Cerebellar cortex (tissue), 1 donor: ENCODE data around the gene CRYBA4.
"Not testable (repeated sequence)": the region's sequence is repeated elsewhere in the genome, so short reads cannot be mapped to it uniquely, and the experiment has no call there.

Experiments
- DNase-seq: peaks from one replicate; pipeline ENCODE4 v3.0.0-alpha.2; 2015; ENCODE audit warnings: low spot score

Gene CRYBA4

DNA sequence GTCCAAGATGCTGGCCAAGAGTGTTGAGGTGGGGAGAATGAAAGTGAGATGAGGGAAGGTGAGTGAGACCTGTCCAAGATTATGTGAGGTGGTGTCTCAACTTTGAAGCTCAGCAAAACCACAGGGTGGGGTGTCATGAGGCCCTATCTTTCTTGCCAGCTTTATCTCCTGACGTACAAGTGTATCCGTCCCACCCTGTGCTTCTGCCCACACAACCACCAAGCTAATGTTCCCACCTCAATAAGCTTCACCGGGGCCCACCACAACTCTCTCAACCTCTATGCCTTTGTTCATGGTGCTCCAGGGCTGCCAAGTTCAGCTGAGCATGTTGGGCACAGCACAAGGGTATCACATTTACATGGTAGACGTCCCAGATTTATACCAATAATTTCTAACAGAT is 24.7 kb upstream of the CRYBA4 start:
- no peak for DNase-seq

DNA sequence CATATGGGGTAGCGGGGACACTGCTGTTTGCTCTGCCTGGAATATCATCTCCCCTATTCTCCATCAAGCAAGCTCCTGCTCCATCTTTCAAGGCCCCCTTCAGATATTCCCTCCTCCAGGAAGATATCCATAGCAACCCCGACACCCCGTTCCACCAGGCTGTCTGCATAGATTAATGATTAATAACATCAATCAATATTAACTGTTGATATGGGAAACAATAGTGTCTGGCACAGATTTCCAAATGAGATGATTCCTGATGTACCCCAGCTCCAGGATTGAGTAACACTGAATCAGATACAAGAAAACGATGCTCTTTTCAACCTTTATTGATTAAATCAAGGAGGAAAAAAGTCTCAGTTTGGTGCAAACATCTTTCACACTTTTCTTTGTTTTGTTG is 24.3 kb upstream of the CRYBA4 start:
- no peak for DNase-seq

DNA sequence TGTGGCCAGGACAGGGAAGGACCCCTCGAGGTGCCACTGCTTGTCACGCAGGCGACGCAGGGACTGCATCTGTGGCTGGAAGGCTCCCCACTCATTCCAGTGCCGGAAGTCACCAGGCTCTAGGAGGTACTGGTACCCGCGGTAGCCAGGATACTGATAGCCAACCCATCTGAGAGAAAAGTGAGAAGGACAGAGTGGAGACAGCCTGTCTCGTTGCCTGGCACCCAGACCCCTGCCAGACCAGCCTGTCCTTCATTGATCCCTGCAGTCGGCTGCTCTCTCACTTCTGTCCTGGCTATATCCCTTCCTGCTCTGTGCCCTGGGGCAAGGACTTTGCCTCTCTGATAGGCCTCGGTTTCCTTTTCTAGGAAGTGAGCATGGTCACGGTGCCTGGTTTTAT is 22.3 kb upstream of the CRYBA4 start:
- no peak for DNase-seq

DNA sequence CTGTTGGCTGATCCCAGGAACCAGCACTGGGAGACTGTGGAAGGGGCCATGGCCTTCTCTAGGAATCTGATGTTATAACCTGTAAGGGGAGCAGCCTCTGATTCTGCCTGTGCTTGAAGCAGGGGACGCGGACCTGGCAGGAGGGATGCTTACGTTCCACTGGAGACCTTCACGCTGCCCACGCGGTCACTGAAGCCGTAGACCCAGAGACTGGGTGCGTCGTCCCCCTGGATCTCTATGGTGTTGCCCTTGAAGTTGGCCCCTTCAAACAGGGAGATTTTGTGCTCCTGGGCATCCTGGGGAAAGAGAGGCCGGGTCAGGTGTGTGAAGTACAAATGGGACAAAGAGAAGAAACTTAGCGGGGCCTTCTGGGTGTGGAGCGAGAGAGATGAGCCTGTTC is 20.0 kb upstream of the CRYBA4 start:
- no peak for DNase-seq

DNA sequence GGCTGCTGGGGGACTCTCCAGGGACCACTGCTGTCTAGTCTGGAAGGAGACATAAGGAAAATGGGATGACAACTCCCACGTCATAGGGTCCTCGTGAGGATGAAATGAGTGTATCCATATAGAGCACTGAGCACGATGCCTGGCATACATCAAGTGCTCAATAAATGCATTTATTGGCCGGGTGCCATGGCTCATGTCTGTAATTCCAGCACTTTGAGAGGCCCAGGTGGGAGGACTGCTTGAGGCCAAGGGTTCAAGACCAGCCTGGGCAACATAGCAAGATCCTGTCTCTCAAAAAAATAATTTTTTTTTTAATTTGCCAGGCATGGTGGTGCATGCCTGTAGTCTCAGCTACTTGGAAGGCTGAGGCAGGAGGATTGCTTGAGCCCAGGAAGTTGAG is 19.6 kb upstream of the CRYBA4 start:
- no peak for DNase-seq

DNA sequence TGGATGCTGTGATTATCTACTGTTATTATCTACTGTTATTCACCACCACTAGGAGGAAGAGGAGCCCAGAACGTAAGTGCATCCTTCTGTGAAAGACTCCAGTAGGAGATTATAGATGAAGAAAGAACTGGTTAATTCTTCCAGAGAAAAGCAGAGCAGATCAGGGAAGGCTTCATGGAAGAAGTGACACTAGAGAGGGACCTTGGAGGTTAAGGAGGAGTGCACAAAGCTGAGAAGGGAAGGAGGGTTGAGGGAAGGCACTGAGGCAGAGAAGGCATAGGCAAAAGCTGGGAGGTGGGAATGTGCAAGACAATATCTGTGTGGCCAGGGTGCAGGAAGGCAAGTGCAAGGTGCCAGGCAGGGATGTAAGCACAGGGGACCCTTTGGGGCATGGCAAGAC is 17.4 kb upstream of the CRYBA4 start:
- no peak for DNase-seq

DNA sequence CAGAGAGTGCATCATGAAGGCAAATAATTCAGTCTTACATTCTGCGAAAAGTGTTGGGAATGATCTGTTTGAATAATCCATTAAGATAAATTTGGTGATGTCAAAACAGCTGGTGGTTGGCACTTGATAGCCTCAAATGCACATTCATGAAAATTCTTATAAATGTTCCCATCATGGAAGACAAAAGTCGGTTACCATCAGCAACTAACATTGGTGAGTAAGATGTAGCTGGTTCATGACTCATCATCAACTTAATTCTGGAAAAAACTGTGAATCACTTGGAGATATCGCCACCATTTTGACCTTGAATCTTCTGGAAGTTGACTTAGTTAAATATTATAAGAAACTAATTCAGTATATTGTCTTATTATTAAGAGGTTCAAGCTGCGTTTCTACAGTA is 15.2 kb upstream of the CRYBA4 start:
- no peak for DNase-seq

DNA sequence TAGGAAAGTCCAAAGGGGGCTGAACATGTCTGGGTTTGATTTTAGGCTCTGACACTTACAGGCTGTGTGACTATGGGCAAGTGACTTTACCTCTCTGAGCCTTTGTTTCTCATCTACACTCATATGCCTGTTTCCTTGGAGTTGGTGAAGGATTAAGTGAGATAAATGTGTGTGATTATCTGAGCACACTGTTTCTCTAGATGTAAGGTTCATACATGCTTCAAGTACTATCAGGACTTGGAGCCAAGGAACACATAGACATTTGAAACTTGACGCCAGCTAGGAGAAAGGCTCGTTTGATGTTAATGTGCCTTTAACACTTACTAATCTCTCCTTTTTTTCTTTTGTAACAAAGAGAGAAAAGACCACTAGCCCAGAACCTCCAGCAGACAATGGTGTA is 13.6 kb upstream of the CRYBA4 start:
- DNase-seq, result no peak

DNA sequence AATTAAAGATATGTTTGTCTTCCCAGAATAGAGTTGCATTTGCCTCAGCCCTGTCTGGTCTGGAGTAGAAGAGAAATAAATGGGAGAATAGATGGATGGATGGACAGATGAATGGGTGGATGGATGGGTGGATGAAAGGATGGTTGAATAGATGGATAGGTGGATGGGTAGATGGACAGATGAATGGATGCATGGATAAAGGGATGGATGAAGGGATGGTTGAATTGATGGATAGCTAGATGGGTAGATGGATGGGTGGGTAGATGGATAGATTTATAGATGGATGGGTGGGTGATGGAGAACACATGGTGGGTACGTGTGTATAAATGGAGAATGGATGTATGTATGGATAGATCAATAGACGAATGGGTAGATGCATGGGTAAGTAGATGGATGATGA is 12.5 kb upstream of the CRYBA4 start:
- DNase-seq, result no peak

DNA sequence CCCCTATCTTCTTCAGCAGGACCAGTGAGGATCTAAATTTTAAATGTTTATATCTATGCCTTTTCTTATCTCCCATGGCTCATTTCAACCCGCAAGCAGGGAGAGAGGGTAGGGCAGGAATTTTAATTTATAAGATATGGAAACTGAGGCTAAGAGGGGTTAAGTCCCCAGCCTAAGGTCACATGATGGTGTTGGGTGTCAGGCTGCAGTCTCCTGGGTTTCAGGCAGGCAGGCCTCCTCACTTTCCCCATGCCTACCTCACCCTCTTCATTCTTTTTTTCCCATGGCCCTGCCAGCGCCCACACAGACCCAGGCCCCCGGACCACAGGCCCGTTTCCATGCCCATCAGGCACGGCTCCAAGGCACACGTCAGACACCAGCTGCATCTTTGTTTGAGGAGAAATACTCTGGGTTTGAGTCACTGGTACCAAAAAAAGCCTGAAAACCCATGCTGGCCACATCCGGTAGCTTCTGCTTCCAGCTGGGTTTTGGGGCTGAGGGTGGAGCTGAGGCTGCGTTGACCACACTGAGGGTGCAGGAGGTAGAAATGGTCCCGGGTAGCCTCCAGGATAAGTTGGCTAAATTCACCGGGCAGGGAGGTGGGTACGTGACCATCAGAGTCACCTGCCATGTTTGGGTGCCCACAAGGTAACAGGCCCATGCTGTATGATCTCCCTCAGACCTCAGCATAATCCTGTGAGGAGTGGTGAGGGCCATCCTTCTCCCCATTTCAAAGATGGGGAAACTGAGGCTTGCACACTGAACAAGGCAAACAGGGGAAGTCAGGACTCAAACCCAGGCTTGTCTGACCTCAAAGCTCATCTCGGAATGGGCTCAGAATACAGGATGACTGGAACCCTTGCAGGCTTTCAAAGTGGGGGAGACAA is 11.4 kb upstream of the CRYBA4 start:
- DNase-seq, result no peak

DNA sequence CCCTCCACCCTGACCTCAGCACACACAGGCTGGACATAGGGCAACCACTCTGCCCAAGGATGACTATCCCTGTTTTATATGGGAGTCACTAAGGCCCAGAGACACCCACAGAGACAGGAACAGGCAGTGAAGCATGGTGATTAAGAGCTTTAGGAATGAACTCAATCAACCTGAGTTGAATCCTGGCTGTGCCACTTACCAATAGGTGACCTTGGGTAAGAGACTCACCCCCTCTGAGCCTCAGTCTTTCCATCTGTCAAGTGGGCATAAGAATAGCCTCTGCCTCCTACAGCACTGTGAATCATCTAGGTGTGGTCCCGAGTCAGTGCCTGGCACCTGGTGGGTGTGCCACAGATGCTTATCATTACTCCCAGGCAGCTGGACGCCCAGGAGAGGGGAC is 10.8 kb upstream of the CRYBA4 start:
- no peak for DNase-seq

DNA sequence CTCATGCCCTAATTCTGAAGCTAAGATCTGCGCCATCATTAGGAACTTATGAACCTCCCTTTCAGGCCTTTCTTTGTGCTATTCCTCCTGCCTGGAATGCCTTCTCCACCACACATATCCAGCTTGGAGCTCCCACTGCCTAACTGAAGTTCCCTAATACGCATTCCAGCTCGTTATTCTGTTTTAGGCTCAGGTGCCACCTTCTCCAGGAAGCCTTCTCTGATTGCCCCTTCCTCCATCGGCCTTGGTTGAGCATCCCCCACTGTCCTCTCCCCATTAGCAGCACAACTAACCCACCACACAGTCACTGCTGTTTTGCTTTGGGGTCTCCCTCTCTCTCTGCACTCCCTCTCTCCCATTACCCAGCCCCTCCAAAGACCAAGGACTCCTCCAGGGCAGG is 9.1 kb upstream of the CRYBA4 start:
- DNase-seq, result no peak

DNA sequence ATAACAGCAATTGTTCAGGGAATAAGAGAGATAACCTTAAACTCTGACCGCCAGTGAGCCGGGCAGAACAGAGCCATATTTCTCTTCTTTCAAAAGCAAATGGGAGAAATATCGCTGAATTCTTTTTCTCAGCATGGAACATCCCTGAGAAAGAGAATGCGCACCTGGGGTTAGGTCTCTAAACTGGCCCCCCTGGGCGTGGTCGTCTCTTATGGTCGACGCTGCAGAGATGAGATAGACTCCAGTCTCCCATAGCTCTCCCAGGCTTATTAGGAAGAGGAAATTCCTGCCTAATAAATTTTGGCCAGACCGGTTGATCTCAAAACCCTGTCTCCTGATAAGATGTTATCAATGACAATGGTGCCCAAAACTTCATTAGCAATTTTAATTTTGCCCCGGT is 8.0 kb upstream of the CRYBA4 start:
- DNase-seq, result not testable (repeated sequence)

DNA sequence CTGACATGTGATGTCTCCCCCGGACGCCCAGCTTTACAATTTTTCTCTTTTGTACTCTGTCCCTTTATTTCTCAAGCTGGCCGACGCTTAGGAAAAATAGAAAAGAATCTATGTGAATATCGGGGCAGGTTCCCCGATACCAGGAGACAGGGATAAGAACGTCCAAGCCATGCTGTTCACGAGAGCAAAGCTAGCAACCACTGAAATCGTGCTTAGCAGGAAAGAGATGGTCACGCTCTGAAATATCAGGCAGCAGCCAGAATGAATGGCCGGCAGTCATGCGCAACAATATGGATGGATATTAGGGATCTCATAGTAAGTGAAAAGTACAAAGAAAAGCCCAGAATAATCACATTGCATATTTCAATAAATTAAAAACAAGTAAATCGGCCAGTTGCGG is 7.4 kb upstream of the CRYBA4 start:
- DNase-seq, result no peak

DNA sequence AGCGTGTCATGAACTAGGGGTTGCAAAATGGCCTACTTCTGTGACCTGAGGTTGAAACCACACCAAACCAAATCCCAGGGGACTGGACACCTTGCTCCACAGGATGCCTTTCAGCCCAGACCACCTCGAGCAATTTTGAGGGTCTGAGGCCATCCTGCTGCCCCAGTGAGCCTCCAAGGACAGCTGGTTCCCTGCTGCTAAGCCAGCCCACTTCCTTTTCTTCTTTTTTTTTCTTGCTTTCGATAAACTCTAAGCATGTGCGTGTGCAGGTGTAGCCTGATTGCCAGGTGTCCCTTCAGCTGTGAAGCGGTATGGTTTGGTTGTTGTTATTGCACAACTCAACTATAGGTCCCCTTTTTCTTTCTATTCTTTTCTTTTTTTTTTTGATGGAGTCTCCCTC is 6.6 kb upstream of the CRYBA4 start:
- DNase-seq, result no peak

DNA sequence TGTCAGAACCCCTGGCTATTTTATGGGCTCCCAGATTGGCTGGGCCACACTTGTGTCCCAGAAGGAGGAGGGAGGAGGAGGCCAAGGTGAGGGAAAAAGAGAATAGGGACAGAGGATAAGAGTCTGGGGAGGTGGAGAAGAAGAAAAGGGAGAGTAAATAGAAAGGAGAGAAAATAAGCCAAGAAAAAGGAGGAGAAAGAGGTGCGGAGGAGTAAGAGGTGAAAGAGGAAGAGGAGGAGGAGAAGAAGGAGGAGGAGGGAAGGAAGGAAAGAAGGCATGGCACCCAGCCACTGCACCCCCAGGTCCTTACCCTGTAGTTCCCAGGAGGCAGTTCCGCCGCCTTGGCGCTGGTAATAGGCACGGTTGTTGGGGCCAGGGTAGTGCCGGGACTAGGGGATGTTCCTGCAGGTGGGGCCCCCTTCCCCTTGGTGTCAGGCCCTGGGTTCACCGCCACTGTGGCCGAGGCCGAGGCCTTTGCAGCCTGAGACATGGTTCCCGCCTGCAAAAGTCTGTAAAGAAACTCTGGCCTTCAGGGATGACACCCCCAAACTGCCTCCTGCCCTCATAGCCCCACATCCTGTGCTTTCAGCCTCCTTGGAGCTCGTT is 5.8 kb upstream of the CRYBA4 start:
- no peak for DNase-seq

DNA sequence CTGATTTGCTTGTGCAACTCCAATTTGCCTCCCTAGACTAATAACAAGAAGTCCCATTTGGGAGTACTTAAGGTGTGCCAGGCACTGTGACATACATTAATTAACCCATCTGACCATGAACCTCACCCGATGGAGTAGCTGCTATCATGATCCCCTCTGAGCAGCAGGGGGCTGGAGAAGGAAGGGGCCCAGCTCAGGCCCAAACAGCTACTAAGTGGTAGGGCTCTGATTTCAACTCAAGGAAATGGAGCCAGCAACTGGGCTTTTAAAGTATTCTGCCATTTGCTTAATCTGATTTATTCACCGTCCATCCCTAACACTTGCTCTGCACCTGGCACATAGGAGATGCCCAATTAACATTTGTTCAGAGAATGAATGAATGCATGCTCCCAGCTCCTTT is 5.1 kb upstream of the CRYBA4 start:
- DNase-seq, result no peak

DNA sequence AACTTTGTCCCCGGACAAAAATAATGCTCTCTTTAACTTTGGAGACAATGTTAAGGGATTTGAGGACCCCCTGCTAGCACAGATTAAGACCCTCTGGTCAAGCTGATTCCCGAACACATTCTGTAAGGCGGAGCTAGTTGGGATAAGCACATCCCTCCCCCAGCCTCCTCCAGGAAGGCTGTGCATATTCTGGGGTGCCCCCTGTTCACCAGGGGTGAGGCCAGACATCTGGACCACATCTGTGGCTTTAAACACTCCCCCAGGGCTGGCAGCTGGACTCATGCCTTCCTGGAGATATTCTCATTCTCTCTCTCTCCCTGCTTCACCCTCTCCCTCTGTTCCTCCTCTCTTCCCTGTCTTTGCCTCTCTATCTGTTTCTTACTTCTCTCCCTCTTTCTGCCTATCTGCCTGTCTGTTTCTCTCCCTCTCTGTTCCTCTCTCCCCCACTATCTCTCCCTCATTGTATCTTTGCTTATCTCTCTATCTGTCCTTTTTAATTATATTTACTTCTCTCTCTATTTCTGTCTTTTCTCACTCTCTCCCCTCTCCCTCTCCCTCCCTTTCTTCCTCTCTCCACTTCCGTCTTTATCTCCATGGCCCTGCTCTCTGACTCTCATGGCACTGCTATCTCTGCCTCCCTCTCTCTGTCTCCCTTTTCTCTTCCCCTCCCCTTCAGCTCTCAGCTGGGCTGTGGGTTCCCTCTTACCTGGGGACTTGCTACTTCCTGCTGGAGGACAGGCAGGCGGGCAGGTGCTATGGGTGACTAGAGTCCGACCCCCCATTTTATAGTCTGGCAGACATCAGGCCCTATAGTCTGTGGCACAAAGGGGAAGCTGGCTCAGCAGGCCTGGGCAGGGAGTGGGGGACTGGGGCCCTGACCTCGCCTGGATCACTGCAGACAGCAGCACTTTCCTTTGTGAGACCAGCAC is 4.2 kb upstream of the CRYBA4 start, which contains the start of gene CRYBB1:
TSS of gene CRYBB1 (minus strand) at position 757 of the 929 bp plus-strand sequence. CDS start 1,708 bp downstream, outside the sequence.
- no peak for DNase-seq

DNA sequence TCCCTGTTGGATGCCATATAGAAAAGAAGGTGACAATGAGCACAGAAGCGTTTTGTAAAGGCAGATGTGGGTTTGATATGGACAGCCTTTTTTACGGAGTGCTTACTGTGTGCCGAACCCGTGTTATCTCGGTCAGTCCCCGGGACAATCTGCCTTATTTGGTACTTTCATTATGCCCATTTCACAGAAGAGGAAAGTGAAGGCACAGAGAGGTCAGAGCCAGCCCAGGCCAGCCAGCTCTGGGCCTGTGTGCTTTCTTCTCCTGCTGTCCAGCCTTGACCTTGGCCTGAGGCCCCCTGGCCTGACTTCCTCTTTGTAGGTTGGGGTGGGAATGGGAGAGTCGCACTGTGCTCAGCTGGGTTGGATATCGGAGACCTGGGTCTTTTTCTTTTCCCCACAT is 3.3 kb upstream of the CRYBA4 start:
- DNase-seq, result no peak

DNA sequence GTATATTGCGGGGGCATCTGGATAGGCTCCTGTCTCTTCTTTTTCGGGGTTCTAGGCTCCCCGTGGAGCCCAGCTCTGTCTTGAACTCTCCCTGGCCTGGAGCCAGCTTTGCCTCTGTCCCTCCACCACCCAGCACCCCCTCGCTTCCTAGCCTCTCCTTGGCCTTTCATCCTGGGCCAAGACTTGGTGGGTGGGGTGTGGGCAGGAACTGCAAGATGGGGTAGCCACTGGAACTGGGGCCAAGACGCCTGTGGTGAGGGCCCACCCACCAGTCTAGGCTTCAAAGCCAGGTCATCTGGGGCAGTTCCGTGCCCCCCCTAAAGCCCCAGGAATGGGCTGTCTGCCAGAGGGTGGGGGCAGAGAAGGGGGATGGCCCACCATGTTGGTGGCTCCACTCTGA is 2.3 kb upstream of the CRYBA4 start:
- no peak for DNase-seq

DNA sequence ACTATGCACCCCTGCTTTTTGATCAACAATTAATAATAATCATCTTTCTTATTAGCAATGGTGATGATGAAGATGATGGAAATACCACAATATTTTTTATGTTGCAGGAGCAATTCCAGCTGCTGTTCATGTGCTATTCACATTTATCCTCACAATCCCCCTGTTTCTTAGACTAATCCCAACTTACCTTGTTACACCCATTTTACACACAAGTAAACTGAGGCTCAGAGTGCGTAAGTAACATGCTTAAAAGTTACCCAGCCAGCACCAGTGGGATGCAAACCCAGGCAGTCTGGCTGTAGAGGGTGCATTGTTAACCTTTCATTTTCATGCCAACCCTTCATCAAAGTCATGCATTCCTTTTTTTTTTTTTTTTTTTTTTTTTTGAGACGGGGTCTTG is 1.6 kb upstream of the CRYBA4 start:
- no peak for DNase-seq

DNA sequence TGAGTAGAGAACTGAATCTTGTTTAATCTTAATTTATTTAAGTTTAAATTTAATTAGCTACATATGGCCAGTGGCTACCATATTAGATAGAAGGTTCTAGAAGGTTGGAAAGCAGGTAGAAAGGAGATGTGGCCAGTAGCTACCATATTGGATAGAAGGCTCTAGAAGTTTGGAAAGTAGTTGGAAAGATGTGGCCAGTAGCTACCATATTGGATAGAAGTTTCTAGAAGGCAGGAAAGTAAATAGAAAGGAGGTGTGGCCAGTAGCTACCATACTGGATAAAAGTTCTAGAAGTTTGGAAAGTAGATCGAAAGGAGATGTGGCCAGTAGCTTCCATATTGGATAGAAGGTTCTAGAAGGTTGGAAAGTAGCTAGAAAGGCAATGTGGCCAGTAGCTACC is 2.2 kb downstream of the CRYBA4 start:
- no peak for DNase-seq

DNA sequence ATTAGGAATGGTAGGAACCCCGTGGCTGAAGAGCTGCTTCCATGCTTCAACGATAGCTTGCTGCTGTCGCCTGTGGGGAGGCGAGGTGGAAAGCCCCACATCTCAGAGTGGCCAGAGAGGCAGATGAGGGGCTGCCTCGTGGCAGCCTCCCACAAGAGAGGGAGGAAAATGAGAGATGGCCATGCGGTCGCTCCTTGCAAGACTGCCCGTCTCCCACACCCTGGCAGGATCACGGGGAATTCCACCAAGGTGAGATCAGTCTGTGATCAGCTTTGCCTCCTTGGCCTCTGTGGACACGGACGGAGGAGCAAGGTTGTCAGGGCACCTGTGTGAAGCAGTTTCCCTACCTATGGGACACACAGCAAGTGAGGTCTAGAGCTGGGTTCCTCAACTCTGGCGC is 3.0 kb downstream of the CRYBA4 start:
- no peak for DNase-seq
